H1 (cell line): ENCODE results near the gene CSNK1D.

Source experiments
- CHD2 ChIP-seq: IDR thresholded peaks from 2 replicates; pipeline ENCODE4 v1.6.1; 2012; ENCODE audit warnings: low read length, improper control_type of control experiment
- EZH2 ChIP-seq: fragments of 200-600 bp; sonication (generic); IDR thresholded peaks from 2 replicates; pipeline ENCODE4 v1.7.1; 2012; ENCODE audit warnings: low read depth, mild to moderate bottlenecking, moderate library complexity, low read length, inconsistent platforms; ENCODE audit not compliant: severe bottlenecking
- FOSL1 ChIP-seq: IDR thresholded peaks from 2 replicates; pipeline ENCODE4 v1.6.1; 2011; ENCODE audit warnings: mild to moderate bottlenecking, low read depth, low read length, moderate library complexity; ENCODE audit not compliant: insufficient read depth
- JUN ChIP-seq: IDR thresholded peaks from 2 replicates; pipeline ENCODE4 v1.6.1; 2011; ENCODE audit warnings: low read depth, mild to moderate bottlenecking, improper control_type of control experiment, low read length
- POLR2A ChIP-seq, 2 experiments: IDR thresholded peaks; 1 replicate in 1 of 2; 2 replicates in 1 of 2; pipeline ENCODE4 v1.6.1; 2011; ENCODE audit warnings: low read depth in 2 of 2, low read length in 2 of 2, mild to moderate bottlenecking in 2 of 2; ENCODE audit errors: control extremely low read depth in 1 of 2
- RBBP5 ChIP-seq: IDR thresholded peaks from 2 replicates; pipeline ENCODE4 v1.7.1; 2012; ENCODE audit warnings: low read depth, mild to moderate bottlenecking, inconsistent platforms, low read length, moderate library complexity, borderline replicate concordance
- SIN3A ChIP-seq, 2 experiments: IDR thresholded peaks in 1 of 2; conservative IDR thresholded peaks in 1 of 2; 2 replicates each; pipeline ENCODE4 v1.6.1; 2011 to 2012; ENCODE audit warnings: low read length in 2 of 2, improper control_type of control experiment in 1 of 2, low read depth in 1 of 2, mild to moderate bottlenecking in 1 of 2
- SIX5 ChIP-seq: IDR thresholded peaks from 2 replicates; pipeline ENCODE4 v1.6.1; 2011; ENCODE audit warnings: mild to moderate bottlenecking, low read depth, low read length
- TAF1 ChIP-seq: IDR thresholded peaks from 2 replicates; pipeline ENCODE4 v1.6.1; 2011; ENCODE audit warnings: mild to moderate bottlenecking, low read depth, low read length
- TBP ChIP-seq: IDR thresholded peaks from 2 replicates; pipeline ENCODE4 v1.6.1; 2011; ENCODE audit warnings: low read depth, low read length, improper control_type of control experiment
- YY1 ChIP-seq: IDR thresholded peaks from 2 replicates; pipeline ENCODE4 v1.6.1; 2011; ENCODE audit warnings: low read depth, mild to moderate bottlenecking, low read length
- TF ChIP-seq, protein P1 (sequence below), 3 experiments: IDR thresholded peaks; 1 replicate in 2 of 3; 2 replicates in 1 of 3; pipeline versions ENCODE4 v1.5.1 to v1.6.1; 2011; ENCODE audit warnings: low read length in 3 of 3, mild to moderate bottlenecking in 3 of 3, inconsistent platforms in 2 of 3, low read depth in 1 of 3, moderate library complexity in 1 of 3; ENCODE audit not compliant: insufficient read depth in 1 of 3; ENCODE audit errors: control extremely low read depth in 1 of 3

- TF ChIP-seq, protein P1, sequence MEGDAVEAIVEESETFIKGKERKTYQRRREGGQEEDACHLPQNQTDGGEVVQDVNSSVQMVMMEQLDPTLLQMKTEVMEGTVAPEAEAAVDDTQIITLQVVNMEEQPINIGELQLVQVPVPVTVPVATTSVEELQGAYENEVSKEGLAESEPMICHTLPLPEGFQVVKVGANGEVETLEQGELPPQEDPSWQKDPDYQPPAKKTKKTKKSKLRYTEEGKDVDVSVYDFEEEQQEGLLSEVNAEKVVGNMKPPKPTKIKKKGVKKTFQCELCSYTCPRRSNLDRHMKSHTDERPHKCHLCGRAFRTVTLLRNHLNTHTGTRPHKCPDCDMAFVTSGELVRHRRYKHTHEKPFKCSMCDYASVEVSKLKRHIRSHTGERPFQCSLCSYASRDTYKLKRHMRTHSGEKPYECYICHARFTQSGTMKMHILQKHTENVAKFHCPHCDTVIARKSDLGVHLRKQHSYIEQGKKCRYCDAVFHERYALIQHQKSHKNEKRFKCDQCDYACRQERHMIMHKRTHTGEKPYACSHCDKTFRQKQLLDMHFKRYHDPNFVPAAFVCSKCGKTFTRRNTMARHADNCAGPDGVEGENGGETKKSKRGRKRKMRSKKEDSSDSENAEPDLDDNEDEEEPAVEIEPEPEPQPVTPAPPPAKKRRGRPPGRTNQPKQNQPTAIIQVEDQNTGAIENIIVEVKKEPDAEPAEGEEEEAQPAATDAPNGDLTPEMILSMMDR (IDR thresholded peaks at IDR 0.05; ENCODE audit: control extremely low read depth in 1 of 3, insufficient read depth in 1 of 3, low read depth in 1 of 3, low read length in 3 of 3): no peak
- no peak for TF ChIP-seq TBP
- no peak for TF ChIP-seq TAF1
- TF ChIP-seq EZH2: no peak
- no peak for TF ChIP-seq YY1
- no peak for TF ChIP-seq SIX5
- TF ChIP-seq SIN3A (conservative IDR thresholded peaks at IDR 0.05 in 1 of 2, IDR thresholded peaks at IDR 0.05 in 1 of 2; ENCODE audit: low read depth in 1 of 2, low read length in 2 of 2): no peak
- TF ChIP-seq JUN: no peak
- TF ChIP-seq CHD2: no peak
- TF ChIP-seq POLR2A (IDR thresholded peaks at IDR 0.05; ENCODE audit: control extremely low read depth in 1 of 2, low read depth in 2 of 2, low read length in 2 of 2): no peak
- no peak for TF ChIP-seq FOSL1
- TF ChIP-seq RBBP5: no peak
These were observed 72.6 kb downstream of the CSNK1D start for GRCh38 chr17:82200743-82201497.
